ENCODE results near the gene DZIP1.

The DZIP1 gene

DNA sequence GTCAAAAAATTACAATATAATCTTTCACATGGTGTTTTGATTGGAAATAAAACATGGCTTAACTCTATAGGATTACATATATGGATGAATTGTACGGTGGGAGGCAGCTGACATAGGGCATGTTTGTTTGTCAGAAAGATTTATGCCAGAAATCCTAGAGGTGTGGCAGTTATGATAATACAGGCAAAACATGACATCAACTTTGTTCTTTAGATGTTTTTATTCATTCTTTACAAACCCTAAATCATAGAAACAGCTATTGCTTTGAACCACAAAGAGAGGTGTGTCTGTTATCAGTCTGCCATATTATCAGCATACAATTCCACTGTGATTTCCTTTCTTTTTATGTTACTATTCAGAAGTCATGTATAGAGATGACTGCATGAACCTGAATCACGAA, 100.2 kb downstream of the DZIP1 start:
- no peak for DNase-seq

DNA sequence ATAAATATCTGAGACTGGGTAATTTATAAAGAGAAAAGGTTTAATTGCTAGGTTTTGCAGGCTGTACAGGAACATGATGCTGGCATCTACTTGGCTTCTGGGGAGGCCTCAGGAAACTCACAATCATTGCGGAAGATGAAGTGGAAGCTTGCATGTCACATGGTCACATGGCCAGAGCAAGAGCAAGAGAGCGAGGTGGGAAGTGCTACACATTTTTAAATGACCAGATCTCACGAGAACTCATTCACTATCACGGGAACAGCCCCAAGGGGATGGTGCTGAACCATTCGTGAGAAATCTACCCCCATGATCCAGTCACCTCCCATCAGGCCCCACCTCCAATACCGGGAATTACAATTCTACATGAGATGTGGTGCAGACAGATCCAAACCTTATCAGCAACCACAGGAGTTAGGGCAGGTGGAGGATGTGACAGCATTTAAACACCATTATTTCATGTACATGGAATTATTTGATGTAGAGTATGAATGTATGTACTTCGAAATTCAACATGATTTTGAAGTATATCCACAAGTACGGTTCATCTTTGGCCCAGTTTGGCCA, 102.5 kb downstream of the DZIP1 start:
- DNase-seq = no peak

DNA sequence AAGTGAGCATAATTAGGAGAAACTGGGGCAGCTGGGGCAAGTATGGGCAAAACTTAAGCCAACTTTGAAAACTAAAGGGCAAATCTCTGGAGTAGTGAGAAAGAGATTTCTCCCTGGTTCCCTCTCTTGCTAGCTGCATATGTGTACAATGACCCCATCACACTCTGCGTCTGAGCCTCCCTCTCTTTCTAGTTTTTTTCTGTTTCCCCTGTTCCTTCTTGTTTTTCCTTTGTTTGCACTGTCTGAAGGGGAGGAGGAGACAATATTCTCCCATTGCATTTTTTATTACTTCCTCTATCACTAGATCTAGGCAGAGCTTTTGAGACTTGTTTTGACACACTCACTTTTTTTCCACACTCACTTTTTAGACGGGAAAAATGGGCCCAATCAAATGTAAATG, 103.2 kb downstream of the DZIP1 start:
- no peak for DNase-seq

DNA sequence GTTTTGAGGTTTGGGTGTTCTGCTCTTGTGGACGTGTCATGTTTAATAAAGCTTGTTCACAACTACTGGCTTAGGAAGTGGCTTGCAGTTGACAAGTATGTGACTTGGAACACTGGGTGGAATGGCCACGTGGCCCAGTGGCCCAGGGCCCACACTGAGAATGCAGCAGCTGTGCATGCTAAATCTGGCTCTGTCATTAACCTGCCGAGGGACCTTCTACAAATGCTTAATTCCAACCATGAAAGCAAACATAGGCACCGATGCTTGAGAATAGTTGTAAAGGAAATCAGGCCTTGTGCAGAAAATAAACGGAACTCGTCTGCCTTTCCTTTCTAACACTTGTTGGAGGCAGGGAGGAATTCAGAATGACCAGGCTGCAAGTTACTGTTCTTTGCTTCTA, 103.6 kb downstream of the DZIP1 start:
- DNase-seq = no peak

GRCh38 chr13:95536632-95537241, 107.8 kb downstream of the DZIP1 start:
- DNase-seq = peak in 1 of 2 donors; percentile 3

GRCh38 chr13:95535243-95535642, 109.3 kb downstream of the DZIP1 start:
- no peak for DNase-seq

GRCh38 chr13:95533545-95534160, 110.9 kb downstream of the DZIP1 start:
- DNase-seq = no peak

DNA sequence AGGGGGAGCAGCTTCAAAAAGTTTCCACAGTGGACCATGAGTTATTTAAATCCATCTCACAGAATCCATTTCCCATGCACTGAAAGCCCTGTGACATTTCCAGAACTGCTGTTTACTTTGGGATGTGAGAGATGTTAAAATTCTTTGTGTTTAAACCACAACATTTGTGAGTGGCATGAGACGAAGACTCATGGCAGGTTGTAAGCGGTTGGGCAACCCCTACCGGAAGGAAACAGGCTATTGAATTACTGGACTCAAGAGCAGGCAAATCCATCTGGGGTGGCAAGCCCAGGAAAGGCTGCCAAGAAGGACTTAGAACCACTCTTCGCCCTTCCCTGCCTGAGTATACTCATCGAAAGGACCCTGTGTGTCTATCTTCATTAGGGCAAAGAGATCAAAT, 114.3 kb downstream of the DZIP1 start:
- DNase-seq = no peak
